Fibroblast of the conjunctiva (primary cell): ENCODE measurements around the gene HEATR5A.
"Not testable (repeated sequence)": the region's sequence is repeated elsewhere in the genome, so short reads cannot be mapped to it uniquely, and the experiment has no call there.

ENCODE experiments used
- DNase-seq: peaks from one replicate; pipeline ENCODE4 v3.0.0-alpha.2; 2010; ENCODE audit warnings: low read depth

HEATR5A gene

DNA sequence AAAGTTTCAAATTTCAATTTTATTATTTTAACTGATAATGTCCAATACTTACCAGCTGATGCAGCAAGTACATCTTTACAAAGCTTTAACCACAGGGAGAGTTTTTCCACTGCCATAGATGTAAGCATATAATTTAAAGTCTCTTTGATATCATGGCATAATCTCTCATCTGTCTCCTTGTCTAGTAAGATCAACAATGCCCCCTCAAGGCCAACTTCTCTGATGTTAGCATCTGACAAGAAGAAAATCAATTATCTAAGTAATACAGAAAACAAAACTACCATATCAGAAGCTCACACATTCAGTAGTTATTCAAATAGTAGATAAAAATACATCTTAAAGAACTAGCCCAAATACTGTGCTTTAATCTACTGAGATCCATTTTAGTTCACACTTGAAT lies 94.2 kb downstream of the HEATR5A start:
- DNase-seq = peak; percentile 54

DNA sequence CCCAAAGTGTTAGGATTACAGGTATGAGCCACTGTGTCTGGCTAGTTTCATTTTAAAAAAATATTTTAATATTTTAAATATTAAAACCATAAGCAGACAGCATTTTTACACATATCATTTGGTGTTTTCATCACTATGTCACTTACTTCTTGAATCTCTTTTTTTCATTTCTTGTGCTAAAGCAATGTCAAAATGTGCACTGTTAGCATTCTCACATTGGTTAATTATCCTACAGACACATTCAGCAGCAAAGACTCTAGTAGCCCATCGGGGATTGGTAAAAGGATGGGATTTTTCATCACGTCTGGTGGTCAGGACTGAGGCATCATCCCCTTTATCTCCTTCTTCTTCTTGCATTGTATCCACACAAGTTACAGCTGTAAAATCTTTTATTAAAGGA lies 96.9 kb downstream of the HEATR5A start:
- no peak for DNase-seq

DNA sequence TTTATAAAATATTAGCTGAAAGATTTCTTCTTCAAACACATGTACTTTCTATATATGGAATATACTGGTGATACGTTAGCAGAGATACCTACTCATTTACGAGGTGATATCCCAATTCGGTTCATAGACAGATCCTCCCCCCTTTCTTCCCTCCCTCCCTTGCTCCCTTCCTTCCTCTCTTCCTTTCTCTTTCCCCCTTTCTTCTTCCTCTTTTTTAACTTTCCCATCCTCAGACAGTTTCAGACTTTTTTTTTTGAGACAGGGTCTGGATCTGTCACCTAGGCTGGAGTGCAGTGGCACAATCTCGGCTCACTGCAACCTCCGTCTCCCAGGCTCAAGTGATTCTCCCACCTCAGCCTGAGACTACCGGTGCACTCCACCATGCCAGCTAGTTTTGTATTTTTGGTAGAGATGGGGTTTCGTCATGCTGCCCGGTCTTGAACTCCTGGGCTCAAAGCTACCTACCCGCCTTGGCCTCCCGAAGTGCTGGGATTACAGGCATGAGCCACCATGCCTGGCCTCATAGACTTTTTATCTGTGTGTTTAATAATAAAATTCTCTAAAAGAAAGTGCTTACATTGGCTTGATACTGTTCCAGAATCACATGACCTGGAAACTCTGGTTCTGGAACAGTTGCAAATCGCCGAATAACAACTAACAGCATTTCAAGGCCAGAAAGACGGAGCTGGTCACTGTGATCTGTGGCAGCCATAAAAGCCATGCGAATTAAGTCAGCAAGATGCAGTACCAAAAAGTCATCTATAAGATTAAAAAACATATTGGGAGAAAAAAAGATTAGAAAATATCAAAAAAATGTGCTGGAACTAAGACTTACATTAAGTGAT lies 99.2 kb downstream of the HEATR5A start:
- no peak for DNase-seq

DNA sequence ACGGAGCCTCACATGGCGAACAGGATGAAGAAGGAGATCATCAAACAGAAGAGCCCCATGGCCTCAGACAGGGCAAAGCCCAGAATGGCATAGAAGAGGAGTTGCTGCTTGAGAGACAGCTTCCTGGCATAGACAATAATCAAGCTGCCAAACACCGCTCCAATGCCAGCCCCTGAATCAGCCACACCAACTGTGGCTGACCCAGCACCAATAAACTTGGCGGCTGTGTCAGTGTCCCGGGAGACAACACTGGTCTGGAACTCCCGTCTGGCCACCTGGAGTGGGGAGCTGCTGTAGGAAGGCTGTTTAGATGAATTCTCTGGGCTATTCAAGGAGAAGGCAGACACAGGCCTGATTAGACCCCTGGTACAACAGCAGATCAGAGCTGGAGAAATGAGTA lies 100.1 kb downstream of the HEATR5A start:
- DNase-seq = no peak

DNA sequence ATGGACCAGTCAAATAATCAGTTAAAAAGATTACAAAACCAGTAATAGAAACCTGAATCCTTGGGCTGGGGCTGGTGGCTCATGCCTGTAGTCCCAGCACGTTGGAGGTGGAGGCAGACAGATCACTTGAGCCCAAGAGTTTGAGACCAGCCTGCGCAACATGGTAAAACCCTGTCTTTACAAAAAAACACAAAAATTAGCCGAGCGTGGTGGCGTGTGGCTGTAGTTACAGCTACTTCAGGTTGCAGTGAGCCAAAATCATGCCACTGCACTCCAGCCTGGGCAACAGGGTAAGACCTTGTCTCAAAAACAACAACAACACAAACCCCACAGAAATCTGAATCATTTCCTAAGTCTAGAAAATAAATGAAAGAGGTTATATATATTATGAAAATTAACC lies 100.6 kb downstream of the HEATR5A start:
- no peak for DNase-seq

DNA sequence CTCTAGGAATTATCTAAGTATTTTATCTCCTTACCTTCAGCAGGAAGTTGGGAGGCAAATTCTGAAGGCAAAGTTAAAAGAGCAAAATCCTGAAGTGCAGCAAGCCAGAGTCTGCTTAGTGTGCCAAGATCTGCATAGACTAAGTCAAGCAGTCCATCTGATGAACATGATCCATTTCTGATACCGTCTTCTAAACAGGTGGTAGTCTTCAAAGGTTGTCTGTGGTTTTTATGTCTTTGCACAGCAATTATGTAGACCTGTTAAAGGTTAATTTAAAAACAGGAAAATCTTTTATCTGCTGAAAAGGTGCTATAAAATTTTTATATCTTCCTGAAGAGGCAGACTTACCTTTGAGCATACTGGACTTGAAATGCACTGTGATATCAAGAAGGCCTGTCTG lies 107.4 kb downstream of the HEATR5A start:
- DNase-seq = no peak

DNA sequence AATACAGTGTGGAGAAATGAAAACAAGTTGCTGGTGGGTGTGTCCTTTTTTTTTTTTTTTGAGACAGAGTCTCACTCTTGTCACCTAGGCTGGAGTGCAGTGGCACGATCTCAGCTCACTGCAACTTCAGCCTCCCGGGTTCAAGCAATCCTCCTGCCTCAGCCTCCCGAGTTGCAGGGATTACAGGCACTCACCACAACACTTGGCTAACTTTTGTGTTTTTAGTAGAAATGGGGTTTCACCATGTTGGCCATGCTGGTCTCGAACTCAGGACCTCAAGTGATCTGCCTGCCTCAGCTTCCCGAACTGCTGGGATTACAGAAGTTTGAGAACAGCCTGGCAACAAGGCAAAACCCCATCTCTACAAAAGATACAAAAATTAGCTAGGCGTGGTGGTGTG lies 108.0 kb downstream of the HEATR5A start:
- not testable (repeated sequence) for DNase-seq

DNA sequence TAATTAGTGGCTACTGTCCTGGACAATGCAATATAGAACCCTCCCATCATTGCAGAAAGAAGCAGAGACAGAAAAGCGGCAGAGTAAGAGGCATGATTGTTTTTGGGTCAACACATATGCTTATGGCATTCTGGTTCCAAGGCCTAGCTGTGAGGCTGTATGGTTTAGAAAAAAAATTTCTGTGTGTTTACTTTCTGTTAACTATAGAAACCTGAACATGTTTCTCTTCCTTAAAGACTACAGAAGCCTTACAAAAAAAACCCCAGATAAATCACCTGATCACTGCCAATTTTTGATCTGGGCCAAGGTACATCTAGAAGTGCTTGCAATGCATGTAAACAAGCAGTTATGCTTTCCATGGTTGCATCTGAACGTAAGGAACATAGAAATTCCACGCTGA lies 112.7 kb downstream of the HEATR5A start:
- DNase-seq = no peak

DNA sequence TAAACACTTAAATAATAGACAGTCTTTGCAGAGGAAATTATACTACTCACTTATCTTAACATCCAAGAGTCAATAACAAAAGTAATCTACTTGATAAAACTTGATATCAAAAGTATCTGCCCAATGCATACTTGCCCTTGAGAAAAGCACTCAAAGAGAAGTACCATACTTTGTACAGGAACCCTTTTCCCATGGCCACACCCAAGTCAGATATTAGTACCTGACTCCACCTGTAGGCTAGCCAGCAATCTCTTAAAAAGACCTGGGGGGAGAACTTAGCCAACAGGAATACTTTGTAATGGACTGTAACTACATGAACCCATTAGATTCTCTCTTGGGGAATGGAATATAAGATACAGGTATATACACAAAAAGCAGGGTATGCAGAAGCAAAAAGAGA lies 113.2 kb downstream of the HEATR5A start:
- no peak for DNase-seq

DNA sequence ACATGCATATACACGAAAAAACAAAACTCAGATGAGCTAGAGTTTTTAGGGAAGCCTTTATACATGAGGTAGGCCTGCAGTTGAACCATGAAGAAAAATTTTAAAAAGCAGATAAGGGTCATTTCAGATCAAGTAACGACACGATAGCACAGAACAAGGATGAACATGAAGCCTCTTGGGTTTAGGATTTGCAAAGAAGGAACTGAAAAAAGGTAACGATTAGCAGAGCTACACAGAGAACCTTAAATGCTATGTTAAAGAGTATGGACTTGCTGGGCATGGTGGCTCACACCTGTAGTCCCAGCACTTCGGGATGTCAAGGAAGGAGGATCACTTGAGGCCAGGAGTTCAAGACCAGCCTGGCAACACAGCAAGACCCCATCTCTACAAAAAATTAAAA lies 116.7 kb downstream of the HEATR5A start:
- DNase-seq = no peak

DNA sequence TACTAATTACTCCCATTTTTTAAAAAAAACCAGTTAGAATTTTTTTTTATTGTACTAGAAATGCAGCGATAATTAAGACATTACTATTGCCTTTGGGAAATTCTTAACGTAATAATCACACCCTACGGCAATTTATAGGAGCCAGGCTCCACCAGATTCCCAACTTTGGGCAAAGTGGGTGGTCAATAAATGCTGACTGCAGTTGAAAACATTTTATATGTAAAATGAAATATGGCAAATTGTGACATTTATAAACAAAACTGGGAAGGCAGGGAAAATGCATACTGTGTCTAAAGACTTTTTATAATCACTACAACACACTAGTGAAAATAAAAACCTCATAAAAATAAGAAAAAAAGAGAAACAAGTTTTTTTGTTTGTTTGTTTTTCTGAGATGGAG lies 119.5 kb downstream of the HEATR5A start:
- DNase-seq = no peak

DNA sequence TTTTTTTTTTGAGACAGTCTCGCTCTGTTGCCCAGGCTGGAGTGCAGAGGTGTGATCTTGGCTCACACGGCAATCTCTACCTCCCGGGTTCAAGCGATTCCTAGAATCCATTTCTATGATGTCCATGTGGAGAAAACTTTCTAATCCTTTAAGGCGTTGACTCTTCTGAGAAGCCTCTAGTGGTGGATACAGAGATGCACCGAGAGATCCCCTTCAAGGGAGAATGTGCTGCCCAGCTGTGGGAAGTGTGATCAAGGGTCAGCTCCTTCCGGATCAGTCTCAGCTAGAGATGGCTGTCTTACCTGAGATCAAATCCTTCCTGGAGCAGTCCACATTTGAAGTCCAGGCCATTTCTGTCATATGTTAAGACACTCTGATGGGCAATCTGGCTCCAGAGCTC lies 120.1 kb downstream of the HEATR5A start:
- DNase-seq = no peak

DNA sequence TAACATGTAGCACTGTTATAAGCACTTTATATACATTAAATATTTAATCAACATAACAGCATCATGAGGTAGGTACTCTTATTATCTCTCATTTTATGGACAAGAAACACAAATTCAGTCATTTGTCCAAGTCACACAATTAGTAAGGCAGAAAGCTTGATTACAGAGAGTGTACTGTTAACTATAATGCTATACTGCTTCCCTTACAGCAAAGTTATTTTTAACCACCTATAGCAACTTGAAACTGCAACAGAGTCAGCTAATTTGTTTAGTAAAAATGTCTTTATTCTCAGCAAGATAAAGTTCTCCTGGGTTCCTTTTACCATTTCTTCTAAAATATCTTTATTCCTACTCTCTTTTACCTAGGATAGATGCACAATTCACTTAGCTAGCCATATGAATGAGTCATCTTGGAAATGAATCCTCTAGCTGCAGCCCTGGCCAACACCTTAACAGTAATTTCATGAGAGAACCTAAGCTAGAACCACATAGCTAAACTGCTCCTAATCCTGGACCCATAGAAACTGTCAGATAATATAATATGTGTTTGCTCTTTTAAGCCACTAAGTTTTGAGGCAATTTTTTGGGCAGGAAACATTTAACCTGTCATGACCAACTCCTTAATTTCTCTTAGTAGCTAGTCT lies 122.5 kb downstream of the HEATR5A start:
- DNase-seq = no peak

DNA sequence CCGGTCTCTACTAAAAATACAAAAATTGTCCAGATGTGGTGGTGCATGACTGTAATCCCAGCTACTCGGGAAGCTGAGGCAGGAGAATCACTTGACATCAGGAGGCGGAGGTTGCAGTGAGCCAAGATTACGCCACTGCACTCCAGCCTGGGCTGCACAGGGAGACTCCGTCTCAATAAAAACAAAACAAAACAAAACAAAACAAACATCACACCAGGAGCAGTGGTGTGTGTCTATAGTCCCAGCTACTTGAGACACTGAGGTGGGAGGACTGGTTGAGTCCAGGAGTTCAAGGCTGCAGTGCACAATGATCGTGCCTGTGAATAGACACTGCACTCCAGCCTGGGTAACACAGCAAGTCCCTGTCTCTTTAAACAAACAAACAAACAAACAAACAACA lies 123.2 kb downstream of the HEATR5A start:
- DNase-seq = no peak

DNA sequence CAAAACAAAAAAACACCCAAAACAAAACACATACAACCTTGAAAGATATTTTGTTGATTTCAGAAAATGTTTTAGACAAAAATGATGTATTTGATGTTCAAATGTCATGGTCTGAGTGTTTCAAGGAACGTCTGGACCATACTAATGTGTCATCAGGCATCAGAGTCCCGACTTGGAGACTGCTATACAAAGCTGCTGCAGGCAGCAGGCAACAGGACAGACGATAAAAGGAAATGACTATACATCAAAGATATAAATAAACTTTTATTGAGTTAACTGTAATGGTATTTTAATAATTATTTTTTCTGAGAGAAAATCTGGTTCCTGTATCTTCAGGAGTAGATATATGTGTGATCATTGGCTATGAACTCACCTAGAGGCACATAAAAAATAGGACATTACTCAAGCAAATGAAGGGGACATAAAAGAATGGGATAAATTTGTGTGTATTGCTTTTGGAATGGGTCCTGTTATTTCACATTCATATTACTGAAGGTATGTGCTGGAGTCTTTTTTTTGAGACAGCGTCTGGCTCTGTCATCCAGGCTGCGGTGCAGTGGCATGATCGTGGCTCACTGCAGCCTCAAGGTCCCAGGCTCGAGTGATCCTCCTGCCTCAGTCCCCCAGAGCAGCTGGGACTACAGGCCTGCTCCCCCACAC lies 125.5 kb downstream of the HEATR5A start:
- DNase-seq = no peak

DNA sequence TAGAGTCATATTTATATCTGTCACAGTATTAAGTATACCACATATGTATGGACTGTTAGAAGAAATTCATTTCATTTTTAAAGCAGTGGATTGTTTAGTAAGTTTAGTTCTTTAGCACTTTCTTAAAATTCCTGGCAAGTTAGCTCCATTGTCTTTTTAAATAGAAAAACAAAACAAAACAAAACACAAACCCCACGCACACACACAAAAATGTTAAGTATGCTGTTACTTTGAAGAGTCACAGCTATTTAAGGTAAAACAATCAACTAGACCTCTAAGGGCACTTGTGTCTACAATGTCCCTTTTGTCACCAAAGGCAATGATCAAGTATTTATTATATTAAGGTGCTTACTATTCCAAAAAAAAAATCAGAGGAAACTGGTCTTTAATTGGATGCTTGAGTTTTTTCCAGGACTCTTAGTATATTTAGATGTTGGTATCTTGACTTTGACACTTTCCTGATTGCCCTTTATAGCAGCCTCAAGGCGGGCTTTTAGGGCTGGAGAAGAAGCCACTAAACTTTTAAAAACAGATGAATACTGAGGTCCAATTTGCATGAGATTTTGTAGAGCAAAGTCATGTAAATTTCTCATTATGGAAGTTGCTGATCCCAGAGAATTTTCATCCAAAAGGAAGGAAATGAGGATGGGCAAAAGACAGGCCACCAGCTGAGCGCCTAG lies 127.3 kb downstream of the HEATR5A start:
- DNase-seq = no peak

DNA sequence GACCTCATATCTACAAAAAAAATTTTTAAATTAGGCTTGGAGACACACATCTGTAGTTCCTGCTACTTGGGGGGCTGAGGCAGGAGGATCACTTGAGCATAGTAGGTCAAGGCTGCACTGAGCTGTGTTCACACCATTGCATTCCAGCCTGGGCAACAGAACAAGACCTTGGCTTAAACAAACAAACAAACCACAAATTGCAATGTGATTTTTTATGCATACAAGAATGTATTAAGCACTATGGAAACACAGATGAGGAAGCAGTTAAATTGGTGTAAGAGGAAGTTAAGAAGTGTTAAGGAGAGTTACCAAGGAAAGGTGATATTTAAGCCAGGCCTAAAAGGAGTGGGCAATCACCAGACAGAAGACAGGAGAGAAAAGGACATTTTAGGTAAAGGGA lies 129.1 kb downstream of the HEATR5A start:
- DNase-seq = no peak

DNA sequence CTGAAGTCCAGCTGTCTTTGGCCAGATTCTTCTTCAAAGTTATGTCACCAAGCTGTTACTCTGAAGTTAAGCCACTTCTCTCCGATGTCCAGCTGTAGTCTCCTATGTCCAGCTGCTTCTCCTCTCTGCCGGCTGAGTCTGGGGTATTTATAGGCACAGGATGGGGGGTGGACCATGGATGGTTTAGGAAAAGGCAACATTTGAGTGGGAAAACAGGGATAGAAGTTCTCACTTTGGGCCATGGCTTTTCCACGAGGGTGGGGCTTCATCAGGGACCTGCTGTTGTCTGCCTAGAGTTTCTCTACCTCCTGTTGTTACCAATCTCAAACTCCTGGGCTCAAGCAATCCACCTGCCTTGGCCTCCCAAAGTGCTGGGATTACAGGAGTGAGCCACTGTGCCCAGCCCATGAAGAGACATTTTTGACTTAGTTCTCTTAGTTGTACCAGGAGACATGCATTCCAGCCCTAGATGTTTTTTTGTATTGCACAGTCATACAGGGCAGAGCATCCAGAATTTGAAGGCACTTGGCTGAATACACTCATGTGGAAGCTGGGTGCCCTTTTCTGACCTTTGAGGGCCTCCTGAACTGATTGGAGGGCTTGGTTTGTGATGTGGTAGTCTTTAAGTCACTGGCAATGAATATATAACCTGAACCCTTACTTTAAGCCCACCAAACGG lies 132.9 kb downstream of the HEATR5A start:
- no peak for DNase-seq

DNA sequence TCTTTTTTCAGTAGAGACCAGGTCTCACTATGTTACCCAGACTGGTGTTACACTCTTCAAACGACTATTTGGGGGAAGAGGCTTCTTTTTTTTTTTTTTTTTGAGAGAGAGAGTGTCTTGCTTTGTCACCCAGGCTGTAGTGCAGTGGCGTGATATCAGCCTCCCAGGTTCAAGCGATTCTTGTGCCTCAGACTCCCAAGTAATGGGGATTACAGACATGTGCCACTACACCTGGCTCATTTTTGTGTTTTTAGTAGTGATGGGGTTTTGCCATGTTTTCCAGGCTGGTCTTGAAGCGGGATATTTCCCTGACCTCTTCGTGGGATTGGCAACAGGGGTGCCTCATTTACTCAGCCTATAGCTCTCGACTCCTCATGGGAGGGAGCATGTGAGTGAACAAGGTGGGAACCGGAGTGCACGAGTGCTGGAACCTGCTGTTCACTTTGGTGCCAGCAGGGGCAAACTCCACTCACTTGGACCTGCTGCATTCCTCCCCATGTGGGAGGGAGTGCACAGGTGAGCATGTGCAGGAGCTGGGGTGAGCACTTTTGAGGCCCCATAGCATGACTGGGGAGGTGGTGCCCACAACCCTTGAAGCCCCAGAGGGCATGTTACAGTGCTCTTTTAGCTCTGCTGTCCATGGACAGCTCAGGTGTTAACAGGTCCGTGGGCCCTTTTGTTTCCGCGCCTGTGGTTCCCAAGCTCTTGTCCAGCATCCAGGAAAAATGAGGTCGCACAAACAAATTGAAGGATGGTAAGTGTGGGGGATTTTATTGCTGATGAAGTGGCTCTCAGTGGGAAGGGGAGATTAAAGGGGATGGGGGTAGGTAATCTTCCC lies 133.7 kb downstream of the HEATR5A start:
- no peak for DNase-seq

DNA sequence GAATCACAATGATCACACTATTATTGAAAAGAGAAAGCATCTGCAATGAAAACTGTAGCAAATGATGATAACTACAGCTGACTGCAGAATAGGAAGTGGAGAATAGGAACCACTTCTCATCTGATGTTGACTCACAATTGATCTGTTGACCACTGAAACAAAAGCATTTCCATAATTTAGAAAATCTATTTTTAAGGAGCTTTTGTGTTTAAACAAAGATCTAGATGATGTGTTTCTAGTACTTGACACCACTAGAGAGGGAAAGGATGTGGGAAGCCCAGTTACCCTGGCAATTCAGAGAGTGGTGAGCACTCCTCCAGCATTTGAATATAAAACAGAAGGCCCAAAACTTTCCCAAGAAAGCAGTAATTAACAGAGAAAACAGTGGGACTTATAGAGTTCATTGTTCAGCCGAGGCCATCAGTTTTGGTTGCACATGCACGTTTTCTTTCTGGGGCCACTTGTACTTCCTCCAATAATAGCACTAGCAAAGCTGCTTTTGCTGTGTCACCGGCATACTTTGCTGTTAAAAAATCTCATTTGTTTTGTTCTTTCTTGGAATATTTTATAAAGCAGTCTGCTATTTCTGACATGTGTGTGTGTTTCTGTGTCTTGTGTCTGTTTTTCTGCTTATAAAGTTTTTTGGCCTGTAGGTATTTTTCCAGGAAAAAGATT lies 136.6 kb downstream of the HEATR5A start:
- no peak for DNase-seq

DNA sequence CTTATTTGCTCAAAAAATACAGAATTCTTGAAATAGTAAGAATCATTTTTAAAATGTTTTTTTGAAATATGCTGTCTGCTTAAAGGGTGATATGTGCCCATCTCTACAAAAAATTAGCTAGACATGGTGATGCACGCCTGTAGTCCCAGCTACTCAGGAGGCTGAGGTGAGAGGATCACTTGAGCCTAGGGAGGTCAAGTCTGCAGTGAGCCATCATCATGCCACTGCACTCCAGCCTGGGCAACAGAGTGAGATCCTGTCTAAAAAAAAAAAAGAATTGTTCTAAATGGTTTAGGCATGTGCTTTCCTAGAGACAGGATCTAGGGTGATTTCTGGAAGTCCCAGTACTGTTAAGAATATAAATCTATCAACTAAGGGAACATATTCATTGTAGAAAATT lies 137.2 kb downstream of the HEATR5A start:
- DNase-seq = no peak
